HG03135 (cell line): ENCODE measurements around the gene SNX33.
"Not testable (repeated sequence)": the region's sequence is repeated elsewhere in the genome, so short reads cannot be mapped to it uniquely, and the experiment has no call there.

Experiments used
- ATAC-seq: cut with Tn5 transposase; IDR thresholded peaks from one replicate; pipeline ENCODE4 v1.9.1; 2021; ENCODE audit warnings: mild to moderate bottlenecking, moderate library complexity; ENCODE audit not compliant: unreplicated experiment

SNX33 gene

DNA sequence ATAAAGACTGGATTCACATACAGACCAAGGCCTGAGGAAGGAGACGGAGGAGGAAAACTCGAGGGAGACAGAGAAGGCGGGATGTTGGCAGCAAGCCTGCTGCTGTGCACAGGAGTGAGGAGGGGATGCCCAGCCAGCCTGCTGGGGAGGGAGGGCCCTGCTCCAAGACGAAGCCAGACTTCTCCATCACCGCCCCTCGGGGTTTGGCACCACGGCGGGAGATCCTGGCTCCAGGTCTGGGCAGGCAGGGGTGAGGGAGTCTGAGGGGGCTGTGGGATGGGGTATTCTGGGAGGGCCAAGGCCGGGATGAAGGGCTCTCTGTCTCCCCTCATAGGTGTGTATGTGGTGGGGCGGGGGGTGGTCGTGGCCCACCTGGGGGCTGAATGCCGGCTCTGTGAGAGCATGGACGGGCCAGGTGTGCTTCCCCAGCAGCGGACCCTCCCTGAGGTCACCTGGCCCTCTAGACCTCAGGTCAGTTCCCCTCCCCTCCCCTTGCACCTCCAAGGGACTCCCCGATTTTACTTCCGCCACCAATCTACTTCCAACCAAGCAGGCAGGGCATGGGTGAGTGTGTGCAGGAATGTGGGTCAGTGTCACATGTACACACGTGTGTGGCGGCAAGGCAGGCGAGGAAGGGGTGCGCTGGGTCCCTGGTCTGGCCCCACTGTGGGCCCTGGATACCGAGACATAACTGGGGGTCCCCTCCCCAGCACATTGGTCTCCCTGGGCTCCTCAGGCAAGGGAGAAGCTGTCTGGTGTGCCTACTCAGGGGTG is 50.4 kb downstream of the SNX33 start:
- not testable (repeated sequence) for ATAC-seq

DNA sequence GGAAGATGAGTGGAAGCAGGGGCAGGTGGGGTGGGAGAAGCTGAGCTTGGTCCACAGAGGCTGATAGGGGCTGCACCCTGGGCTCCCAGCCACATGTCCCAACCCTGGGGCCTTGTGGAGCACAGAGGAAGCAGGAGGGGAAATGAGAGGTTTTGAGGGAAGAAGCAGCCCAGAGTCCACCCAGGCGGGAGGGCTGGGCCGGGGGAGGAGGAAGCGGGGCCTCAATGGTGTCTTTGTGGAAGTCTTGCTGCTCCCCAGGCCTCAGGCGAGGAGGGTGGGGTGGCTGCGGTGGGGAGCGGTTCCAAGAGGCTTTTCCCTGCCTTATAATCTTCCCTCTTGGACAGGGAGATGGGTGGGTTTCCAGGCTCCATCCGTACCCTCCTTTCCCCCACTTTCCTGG is 51.8 kb downstream of the SNX33 start:
- not testable (repeated sequence) for ATAC-seq

DNA sequence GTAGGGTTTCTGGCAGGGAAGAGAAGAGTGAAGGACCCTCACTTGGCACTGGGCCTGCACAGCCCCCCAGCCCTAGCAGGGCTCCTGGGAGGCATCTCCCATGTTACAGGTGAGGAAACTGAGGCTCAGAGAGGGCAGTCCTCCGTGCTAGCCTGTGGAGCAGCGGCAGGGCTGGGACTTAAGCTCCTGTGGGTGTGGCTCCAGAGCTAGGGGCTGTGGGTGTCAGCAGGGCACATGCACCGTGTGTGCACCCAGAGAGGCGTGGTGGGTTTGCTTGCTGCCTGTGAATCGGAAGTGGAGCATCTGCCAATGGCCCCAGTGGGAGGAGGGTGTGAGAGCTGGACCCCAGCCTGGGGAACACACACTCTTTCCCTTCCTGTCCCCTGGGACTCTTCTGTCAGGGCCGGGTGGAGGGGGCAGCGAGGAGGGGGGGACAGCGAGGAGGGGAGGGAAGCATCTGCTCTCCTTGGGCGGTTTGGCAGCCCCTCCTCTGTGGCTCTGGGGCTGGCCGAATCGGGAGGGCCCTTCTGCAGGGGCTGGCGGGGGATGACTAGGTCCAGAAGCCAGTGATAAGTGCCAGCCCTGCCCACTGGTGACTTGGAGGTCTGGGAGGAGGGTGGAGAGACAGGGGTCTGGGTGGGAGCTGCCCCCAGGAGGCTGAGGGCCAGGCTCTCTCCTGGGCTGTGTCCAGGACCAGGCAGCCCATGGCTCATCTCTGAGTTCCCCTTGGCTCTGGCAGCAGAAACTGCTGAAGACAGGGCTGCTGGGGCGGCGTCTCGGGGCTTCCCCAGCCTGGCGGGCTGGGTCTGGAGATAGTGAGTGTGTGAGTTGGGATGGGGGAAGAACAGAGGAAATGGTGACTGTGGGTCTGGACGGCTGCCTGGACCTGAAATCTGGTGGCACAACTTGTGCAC is 52.5 kb downstream of the SNX33 start:
- ATAC-seq, result peak; percentile 47

DNA sequence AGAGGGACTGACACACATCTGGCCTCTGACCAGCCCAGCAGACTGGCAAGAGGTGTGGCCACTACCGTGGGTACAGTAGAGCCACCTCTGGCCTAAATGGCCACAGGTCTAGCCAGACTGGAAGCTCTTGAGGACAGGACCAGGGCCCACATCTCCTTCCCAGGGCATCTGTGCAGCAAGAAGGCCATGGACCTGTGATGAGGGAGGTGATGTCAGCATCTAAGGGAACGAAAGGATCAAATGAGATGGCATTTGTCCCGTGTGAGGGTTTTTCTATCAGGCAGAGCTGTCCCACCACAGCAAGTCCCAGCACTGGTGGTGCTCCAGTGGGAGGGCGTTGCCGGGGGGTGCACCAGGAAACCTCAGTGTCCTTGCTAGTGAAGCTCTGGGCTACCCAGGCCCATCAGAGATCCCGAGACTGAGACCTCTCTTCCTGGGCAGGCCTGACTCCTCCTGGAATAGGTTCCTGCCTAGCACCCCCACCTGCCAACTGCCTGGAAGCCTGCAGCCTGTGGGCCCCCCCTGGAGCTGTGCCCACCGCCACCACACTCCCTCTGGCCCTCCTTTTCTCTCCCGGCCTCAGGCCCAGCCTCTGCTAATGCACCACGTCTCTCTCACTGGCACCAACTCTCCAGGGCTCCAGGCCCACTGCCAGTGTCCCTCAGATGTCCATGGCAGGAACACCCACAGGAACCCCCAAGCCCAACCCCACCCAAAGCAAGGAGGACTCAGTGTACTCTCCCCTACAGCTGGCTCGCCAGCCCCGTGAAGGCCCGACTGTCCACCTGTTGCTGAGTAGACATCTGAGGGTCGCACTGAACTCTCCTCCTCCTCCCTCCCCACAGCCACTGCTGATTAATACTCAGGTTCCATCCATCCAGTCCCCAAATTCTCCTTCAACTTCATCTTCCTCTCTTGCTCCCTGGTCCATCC is 53.6 kb downstream of the SNX33 start:
- ATAC-seq, result not testable (repeated sequence)

DNA sequence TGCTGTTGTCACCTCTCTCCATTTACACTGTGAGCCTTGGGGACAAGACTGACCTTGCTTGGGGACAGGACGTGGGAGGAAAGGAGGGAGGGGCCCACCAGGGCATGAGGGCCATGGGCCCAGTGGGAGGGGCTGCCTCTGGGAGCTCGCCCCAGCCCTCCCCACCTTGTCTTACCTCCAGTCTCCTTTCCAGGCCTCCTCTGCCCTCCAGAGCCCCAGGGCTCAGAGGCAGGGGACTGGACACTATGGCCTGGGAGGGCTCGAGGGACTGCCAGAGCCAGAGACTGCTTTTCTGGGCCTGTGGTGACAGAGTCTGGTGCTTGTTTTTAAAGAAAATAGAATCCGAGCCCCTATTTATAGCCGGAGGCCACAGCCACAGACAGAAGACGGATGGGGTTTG is 54.7 kb downstream of the SNX33 start:
- no peak for ATAC-seq

DNA sequence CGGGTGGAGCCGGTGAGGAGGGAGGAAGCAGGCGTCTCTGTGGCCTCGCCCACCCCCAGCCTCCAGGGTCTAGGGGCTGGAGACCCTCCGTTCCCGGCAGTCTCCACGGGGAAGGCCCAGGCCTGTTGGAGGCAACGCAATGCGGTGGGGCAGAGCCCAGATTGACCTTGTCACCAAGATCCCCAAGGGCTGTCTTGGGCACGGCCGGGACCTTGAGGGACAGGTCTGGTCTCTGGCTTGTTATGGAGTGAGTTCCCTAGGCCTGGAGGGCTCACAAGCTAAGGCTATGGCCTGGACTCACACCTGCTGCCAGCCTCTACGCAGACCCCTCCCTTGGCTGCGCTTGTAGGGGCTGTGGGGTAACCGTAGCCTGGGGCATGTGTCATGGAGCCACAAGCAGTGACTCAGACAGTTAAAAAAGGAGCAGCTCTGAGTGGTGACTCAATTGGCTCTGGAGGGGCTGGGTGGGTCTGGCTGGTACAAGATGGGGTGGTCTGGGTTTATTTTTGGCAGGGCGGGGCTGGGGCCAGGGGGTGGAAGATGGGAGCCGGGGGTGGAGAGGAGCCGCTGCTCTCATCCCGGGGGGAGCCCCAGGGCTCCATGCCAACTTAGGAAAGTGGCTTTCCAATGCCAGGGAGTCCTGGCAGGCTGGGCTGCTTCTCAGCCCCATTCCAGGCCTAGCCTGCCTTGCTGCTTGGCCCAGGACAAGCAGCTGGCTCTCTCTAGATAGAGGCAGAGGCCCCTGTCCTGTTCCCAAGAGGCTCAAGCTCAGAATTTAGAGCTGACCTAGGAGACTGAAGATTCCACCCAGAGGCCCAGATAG is 55.9 kb downstream of the SNX33 start:
- ATAC-seq, result not testable (repeated sequence)

DNA sequence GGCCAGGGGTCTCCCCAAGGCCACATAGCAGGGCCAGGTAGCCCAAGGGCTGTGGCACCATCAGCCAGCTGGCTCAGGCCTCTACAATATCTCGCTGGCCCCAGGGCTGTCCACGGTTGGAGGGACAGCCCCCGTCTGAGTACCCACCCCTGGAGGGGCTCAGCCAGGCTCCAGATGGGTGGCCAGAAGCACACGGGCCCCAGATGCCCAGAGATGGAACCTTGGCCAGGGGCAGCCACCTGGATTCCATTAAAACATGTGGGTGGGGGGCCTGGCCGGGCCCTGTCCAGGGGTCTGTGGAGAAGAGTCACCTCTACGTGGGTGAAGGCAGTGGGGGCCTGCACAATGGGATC is 56.5 kb downstream of the SNX33 start:
- ATAC-seq, result no peak

DNA sequence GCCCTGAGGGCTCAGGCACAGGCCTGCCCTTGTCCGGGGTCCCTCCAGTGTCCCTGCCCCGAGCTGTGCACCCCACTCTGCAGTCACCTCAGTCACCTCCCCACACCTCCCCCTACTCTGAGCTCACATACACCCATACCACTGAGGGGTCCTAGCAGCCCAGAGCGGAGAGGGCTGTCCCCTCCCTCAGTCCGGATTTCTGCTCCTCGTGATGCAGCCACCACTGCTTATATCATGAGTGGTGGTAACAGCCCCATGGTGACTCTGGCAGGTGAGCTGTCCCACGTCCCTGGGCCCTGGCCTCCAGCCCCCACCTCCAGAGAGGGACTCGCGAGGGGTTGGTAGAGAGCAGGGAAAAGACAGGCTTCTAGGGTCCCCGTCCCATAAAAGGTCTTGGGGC is 56.9 kb downstream of the SNX33 start:
- ATAC-seq, result no peak

DNA sequence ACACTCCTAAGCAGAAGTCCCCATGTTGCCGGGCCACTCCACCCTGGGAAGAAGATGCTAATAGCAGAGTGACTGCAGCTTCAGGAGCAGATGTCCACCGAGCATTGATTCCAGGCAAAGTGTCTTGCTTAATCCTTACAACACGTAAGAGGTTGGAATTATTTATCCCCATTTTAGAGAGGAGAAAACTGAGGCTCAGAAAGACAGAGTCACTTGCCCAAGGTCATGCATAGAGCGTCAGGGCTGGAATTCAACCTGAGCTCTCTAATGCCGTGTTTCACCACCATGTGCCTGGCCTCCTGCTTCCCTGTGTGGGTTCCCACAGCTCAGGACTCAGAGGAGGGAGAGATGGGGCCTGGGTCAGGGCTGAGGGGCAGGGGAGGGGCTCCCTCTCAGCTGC is 57.7 kb downstream of the SNX33 start:
- ATAC-seq, result not testable (repeated sequence)

DNA sequence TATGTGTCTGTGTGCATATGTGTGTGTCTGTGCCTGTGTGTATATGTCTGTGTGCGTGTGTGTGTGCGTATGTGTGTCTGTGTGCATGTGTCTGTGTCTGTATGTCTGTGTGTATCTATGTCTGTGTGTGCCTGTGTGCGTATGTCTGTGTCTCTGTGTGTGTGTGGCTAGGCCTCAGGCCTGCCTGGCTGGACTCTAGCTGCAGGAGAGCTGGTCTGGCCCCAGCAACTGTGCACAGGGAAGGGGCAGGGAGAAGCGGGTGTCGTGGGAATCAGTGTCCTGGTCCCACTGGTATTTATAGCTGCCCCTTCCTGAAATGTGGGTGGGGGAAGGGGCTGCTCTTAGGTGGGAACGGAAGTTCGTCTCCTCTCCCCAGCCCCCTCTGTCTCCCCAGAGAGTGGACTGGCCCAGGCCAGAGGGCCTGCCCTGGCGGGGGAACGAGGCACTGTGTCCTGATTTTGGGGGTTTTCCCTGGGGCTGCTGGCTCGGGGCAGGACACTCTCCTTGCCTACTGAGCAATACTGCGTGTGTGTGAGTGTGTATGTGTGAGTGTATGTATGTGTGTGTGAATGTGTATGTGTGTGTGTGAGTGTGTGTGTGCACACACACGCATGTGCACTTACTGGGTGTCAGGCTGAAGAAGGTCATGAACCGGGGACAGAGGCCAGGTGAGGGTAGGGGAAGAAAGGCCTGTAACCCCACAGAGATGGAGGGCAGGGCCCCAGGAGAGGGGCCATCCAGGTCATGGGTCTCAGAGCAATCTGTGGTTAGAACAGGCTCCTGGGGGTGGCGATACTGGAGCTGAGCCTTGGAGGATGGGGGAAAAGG is 58.4 kb downstream of the SNX33 start:
- ATAC-seq, result no peak

DNA sequence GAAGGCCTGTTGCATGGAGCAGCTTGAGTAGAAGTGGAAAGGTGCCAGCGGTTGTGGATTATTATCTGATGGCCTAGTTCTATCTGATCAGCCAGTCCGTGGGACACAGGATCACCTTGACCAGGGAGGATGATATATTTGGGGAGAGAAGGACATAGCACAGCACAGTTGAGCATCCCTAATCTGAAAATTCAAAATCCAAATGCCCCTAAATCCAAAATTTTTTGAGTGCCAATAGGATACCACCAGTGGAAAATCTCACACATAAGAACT is 58.9 kb downstream of the SNX33 start:
- no peak for ATAC-seq

DNA sequence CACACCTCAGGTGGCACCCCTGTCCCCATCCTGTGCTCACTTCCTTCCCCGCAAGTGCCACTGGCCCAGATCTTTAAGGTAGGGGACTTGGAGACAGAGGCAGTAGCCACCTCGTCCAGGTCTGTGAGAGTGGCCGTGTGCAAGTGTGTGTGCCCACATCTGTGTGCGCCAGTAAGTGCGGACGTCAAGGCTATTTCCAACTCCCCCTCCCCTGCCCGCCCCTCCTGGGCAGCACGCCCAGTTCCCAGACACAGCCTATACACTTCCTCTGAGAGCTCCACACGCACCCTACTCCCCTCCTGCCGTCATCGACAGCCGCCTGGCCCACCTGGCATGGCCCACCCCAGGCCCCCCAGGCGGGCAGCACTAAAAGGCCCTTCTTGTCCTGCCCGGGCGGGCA is 61.7 kb downstream of the SNX33 start:
- not testable (repeated sequence) for ATAC-seq

DNA sequence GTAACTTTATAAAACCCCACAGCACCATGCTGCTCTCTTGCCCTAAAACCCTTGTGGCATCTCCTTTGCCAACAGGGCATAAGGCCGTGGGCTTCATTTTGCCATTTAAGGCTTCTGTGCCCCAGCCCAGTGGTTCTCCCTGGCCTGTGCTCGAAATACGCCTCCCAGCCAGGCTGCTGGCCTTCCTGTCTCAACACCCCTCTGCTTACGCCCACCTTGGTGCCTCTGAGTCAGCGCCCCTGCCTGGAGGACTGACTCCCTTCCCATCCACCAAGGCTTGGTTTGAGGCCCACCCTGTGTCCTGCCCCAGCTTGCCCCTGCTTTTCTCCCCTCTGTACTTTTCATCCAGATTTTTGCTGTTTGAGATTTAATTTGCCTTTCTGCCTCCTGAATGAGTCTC is 63.2 kb downstream of the SNX33 start:
- ATAC-seq, result not testable (repeated sequence)

DNA sequence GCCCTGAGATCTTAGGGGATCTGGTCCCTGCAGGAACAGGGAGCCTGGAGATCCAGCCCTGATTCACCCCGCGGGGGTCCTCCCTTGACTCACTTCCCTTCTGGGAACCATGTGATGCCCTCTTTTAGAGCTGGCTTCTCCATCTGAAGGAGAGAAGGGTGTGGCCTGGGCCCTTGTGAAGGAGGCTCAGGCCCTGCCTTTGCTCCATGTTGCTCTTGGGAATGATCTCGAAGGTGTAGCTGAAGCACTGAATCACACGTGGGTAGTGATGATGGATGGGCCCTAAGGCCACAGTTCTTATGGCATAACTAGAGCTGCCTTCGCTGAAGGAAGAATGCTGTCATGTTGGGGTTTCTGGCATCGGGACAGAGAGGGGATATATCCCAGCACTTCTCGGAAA is 63.8 kb downstream of the SNX33 start:
- ATAC-seq, result not testable (repeated sequence)
